VCaP (cell line): ENCODE measurements around the gene SERP1.
A peak's percentile ranks its signal among the peaks of the same experiment; 100 is the strongest.

Source experiments
- H3K27ac ChIP-seq: fragments of 450-650 bp; 2 replicates; pipeline ENCODE4 v1.5.1; 2017
- TF ChIP-seq, protein P1 (sequence below): fragments of 450-650 bp; conservative IDR thresholded peaks from 2 replicates; pipeline ENCODE4 v1.5.1; 2017; ENCODE audit warnings: mild to moderate bottlenecking, moderate library complexity

SERP1 gene

GRCh38 chr3:150545419-150546225 lies 674 bp downstream of the SERP1 start:
- peak overlapping the region; percentile 97 for H3K27ac ChIP-seq
- TF ChIP-seq, protein P1, sequence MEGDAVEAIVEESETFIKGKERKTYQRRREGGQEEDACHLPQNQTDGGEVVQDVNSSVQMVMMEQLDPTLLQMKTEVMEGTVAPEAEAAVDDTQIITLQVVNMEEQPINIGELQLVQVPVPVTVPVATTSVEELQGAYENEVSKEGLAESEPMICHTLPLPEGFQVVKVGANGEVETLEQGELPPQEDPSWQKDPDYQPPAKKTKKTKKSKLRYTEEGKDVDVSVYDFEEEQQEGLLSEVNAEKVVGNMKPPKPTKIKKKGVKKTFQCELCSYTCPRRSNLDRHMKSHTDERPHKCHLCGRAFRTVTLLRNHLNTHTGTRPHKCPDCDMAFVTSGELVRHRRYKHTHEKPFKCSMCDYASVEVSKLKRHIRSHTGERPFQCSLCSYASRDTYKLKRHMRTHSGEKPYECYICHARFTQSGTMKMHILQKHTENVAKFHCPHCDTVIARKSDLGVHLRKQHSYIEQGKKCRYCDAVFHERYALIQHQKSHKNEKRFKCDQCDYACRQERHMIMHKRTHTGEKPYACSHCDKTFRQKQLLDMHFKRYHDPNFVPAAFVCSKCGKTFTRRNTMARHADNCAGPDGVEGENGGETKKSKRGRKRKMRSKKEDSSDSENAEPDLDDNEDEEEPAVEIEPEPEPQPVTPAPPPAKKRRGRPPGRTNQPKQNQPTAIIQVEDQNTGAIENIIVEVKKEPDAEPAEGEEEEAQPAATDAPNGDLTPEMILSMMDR, result no peak

GRCh38 chr3:150544726-150545125 lies 1.6 kb downstream of the SERP1 start:
- TF ChIP-seq, protein P1, result no peak
- peak overlapping the region; percentile 97 for H3K27ac ChIP-seq

DNA sequence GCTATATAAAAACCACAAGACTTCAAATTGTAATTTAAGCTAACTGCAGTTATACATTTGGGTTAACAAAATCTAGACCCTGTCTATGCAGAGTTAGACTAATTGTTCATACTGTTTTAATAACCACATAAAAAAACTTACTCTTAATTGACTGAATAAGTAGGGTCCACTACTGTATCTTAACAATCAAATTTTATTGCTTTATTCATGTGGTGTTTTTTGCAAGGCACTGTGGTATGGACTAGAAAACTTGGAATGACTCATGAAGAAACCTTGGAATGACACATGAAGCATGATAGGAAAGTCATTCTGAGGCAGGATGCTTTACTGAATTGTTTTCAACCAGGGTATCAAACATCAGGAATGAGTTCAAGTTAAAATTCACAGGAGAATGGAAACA lies 2.3 kb downstream of the SERP1 start:
- TF ChIP-seq, protein P1, result no peak
- peak overlapping the region; percentile 97 for H3K27ac ChIP-seq

DNA sequence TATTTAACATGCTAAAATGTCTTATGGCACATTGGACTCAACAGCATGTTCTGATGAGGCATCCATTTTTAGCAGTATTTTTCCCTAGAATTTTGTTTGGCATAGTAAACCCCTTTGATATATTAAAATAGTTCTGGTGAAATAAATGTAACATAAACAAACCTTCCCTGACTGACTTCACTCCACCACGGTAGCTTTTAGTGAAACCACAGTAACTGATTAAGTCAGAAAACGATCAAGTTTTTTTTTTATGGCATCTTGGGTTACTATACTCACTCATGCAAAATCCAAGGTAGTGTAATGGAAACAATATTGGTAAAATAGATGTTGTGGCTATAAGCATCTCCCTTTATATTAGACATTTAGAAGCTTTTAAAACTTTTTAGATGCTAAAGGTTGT lies 2.8 kb downstream of the SERP1 start:
- TF ChIP-seq, protein P1, result no peak
- peak overlapping the region; percentile 97 for H3K27ac ChIP-seq

DNA sequence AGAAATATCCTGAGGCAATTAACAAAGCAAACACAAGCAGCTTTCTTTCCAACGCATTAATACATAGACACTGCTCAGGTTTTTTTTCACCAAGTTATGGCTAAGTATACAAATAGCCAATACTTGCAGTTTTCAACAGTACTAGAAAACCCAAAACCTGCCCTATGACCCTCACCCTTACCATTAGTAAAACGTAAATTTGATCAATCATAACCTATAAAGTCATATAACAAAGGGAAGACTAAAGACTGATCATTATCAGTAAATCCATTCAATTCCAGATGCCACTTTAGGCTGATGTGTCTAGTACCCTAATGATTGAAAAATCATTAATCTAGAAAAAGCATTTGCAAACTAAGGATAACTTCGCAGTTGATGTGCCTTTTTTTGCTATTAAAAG lies 3.2 kb downstream of the SERP1 start:
- TF ChIP-seq, protein P1, result no peak
- H3K27ac ChIP-seq, result peak overlapping the region; percentile 97

- TF ChIP-seq, protein P1, result no peak
- H3K27ac ChIP-seq, result no peak overlapping the region
These were observed 5.3 kb downstream of the SERP1 start for GRCh38 chr3:150540991-150541390.

- peak overlapping the region; percentile 95 for H3K27ac ChIP-seq
- TF ChIP-seq, protein P1, result no peak
These were observed 6.0 kb downstream of the SERP1 start for GRCh38 chr3:150540297-150540696.
